Endothelial cell of umbilical vein (primary cell): ENCODE results near the gene CBFB. TPM values are rescaled to one million over a fixed set of nuclear protein-coding genes. Genes with fewer than 3 reads are reported as not detected.

Source experiments
- BruUV-seq: library from RNA; stranded (reverse); fragments of 400-500 nt; replicated peaks from 2 replicates; lab custom pipeline; 2021; lab: Mats Ljungman, UMichigan
- CTCF ChIA-PET: fragments of 300-600, 350-600 bp; sonication (Branson Sonifier 250); formaldehyde crosslinking; loops from one replicate; lab custom pipeline; 2021; ENCODE audit warnings: antibody characterized with exemption, inconsistent platforms; lab: Charles Lee
- POLR2A ChIA-PET: fragments of 300-600, 350-600 bp; sonication (Branson Sonifier 250); formaldehyde crosslinking; loops from one replicate; lab custom pipeline; 2021; ENCODE audit warnings: antibody characterized with exemption, inconsistent platforms; lab: Charles Lee
- DNase-seq: peaks from one replicate; pipeline ENCODE4 v3.0.0-alpha.2; 2011; ENCODE audit warnings: low read depth, low spot score
- FAIRE-seq: peaks from 2 replicates; lab custom pipeline; 2011; peaks lifted over from hg19 to GRCh38; lab: Jason Lieb, UNC
- H2AFZ ChIP-seq: 2 replicates; pipeline ENCODE4 v1.6.0; 2012; ENCODE audit warnings: low read depth, low read length, control low read depth, inconsistent platforms
- H3K27ac ChIP-seq: 2 replicates; pipeline ENCODE4 v1.5.1; 2011; ENCODE audit warnings: low read depth, mild to moderate bottlenecking, control low read depth, low read length, moderate library complexity; ENCODE audit not compliant: insufficient read depth
- H3K27me3 ChIP-seq, 2 experiments: 2 replicates each; pipeline versions ENCODE4 v1.6.0 to v1.6.1; 2011; ENCODE audit warnings: low read length in 2 of 2, mixed read lengths in 1 of 2; ENCODE audit not compliant: control insufficient read depth in 2 of 2, insufficient read depth in 2 of 2
- H3K36me3 ChIP-seq, 2 experiments: 2 replicates in 1 of 2; 3 replicates in 1 of 2; pipeline ENCODE4 v1.5.1; 2011; ENCODE audit warnings: low read length in 2 of 2, mild to moderate bottlenecking in 1 of 2, moderate library complexity in 1 of 2; ENCODE audit not compliant: control insufficient read depth in 2 of 2, insufficient read depth in 2 of 2; ENCODE audit errors: extremely low read depth in 1 of 2
- H3K4me1 ChIP-seq: 3 replicates; pipeline ENCODE4 v1.5.1; 2011; ENCODE audit warnings: mild to moderate bottlenecking, low read length; ENCODE audit not compliant: control insufficient read depth, insufficient read depth; ENCODE audit errors: extremely low read depth
- H3K4me2 ChIP-seq: 2 replicates; pipeline ENCODE4 v1.6.1; 2011; ENCODE audit warnings: low read length, control low read depth, mixed read lengths; ENCODE audit not compliant: insufficient read depth
- H3K4me3 ChIP-seq, 3 experiments: fragments of 200-600 bp in 1 of 3; sonication (generic), shearing (Covaris generic) in 1 of 3; replicated peaks in 1 of 3; 2 replicates each; pipeline ENCODE4 v1.5.1; 2011 to 2016; ENCODE audit warnings: control low read depth in 3 of 3, low read length in 3 of 3, mild to moderate bottlenecking in 2 of 3, inconsistent platforms in 1 of 3, low read depth in 1 of 3, moderate library complexity in 1 of 3; ENCODE audit not compliant: insufficient read depth in 1 of 3
- H3K79me2 ChIP-seq: 2 replicates; pipeline ENCODE4 v1.6.0; 2012; ENCODE audit warnings: low read length, inconsistent platforms; ENCODE audit not compliant: control insufficient read depth, insufficient read depth
- H3K9ac ChIP-seq: replicated peaks from 2 replicates; pipeline ENCODE3; 2011; ENCODE audit warnings: low read length, control low read depth; ENCODE audit not compliant: insufficient read depth; ENCODE audit errors: extremely low read depth
- H3K9me1 ChIP-seq: replicated peaks from 3 replicates; pipeline ENCODE4 v1.6.0; 2011; ENCODE audit warnings: mild to moderate bottlenecking, low read length; ENCODE audit not compliant: control insufficient read depth, insufficient read depth; ENCODE audit errors: extremely low read depth
- H3K9me3 ChIP-seq: replicated peaks from 2 replicates; pipeline ENCODE4 v1.5.1; 2012; ENCODE audit warnings: low read length, inconsistent platforms; ENCODE audit not compliant: control insufficient read depth, insufficient read depth
- H4K20me1 ChIP-seq: replicated peaks from 2 replicates; pipeline ENCODE3; 2011; ENCODE audit warnings: mild to moderate bottlenecking, low read length; ENCODE audit not compliant: control insufficient read depth, insufficient read depth; ENCODE audit errors: extremely low read depth
- CTCF ChIP-seq, 2 donors: IDR thresholded peaks; 1 replicate in 1 of 2; 2 replicates in 1 of 2; pipeline ENCODE4 v1.5.1; 2011; ENCODE audit warnings: low read length in 2 of 2, mild to moderate bottlenecking in 2 of 2, moderate library complexity in 2 of 2, control low read depth in 1 of 2, inconsistent platforms in 1 of 2, low read depth in 1 of 2; ENCODE audit not compliant: insufficient read depth in 1 of 2; ENCODE audit errors: extremely low read depth in 1 of 2
- EZH2 ChIP-seq: IDR thresholded peaks from 2 replicates; pipeline ENCODE4 v1.6.1; 2012; ENCODE audit warnings: borderline replicate concordance, low read depth, mild to moderate bottlenecking, moderate library complexity, low read length, inconsistent platforms; ENCODE audit not compliant: severe bottlenecking
- FOS ChIP-seq: IDR thresholded peaks from 2 replicates; pipeline ENCODE4 v1.6.1; 2011; ENCODE audit warnings: mild to moderate bottlenecking, low read length, moderate library complexity, borderline replicate concordance; ENCODE audit not compliant: insufficient read depth
- GATA2 ChIP-seq: IDR thresholded peaks from 2 replicates; pipeline ENCODE4 v1.7.0; 2011; ENCODE audit warnings: low read depth, mild to moderate bottlenecking, moderate library complexity, mixed read lengths, low read length; ENCODE audit not compliant: insufficient read length, insufficient read depth
- JUN ChIP-seq: IDR thresholded peaks from 2 replicates; pipeline ENCODE4 v1.6.1; 2011; ENCODE audit warnings: borderline replicate concordance, low read depth; ENCODE audit not compliant: insufficient read length, insufficient read depth
- MYC ChIP-seq: IDR thresholded peaks from one replicate; pipeline ENCODE4 v1.6.1; 2011; ENCODE audit warnings: mild to moderate bottlenecking, low read depth, low read length
- POLR2A ChIP-seq: IDR thresholded peaks from 2 replicates; pipeline ENCODE4 v1.6.1; 2012; ENCODE audit warnings: low read depth, mild to moderate bottlenecking, control low read depth, low read length
- POLR2AphosphoS5 ChIP-seq: IDR thresholded peaks from 2 replicates; pipeline ENCODE4 v1.6.1; 2012; ENCODE audit warnings: low read depth, mild to moderate bottlenecking, control low read depth, low read length, moderate library complexity; ENCODE audit not compliant: insufficient read depth
- dilution Hi-C: fragments of 300-500 bp; cut with MboI; formaldehyde crosslinking; loops from one replicate; pipeline ENCODE4 v1.15.0; 2019; ENCODE audit warnings: low sequenced_read_pairs; ENCODE audit not compliant: extremely low pct_ligation_motif_present
- intact Hi-C: fragments of 100-400 bp; cut with micrococcal nuclease; formaldehyde crosslinking; loops from one replicate; pipeline ENCODE4 v1.10.0; 2022
- polyA plus RNA-seq, 4 experiments: library from polyadenylated mRNA; depleted of rRNA in 3 of 4; stranded (reverse) in 3 of 4; unstranded in 1 of 4; fragments of >200 nt; gene quantifications; 2 replicates each; pipeline versions ENCODE4 v1.2.1 to v1.2.3, GENCODE V29; 2011 to 2012; ENCODE audit warnings: missing spikeins in 1 of 4
- total RNA-seq: library from RNA; stranded (reverse); gene quantifications from 2 replicates; pipeline ENCODE4 v1.2.3, GENCODE V29; 2021
- TF ChIP-seq, protein P1 (sequence below): IDR thresholded peaks from 2 replicates; pipeline ENCODE4 v1.6.1; 2011; ENCODE audit not compliant: insufficient read depth, insufficient read length

The CBFB gene
- total and polyA plus RNA-seq, 2 donors (not counting 3 experiments of a cell fraction or from before 2014, with no cell fraction given), result 27.8 to 103 TPM

DNA sequence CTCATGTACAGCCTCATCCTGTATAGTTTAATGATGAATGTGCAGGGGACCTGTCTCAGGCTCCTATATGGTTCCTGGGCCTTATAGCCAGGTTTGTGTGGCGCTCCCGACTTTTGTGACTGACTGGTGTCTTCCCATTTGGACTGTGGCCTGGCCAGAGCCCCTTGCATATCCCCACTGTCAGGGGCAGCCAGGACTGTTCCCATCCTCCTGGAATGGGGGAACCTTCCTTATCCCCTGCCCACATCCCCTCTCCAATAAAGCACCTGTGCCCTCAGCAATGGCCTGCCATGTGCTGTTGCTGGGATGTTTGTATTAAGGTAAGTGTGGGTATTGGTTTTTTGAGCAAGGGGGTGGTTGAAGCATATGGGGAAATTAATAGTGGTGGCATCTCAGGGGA lies 119.3 kb downstream of the CBFB start:
- no peak for FAIRE-seq
- ChIA-PET POLR2A (no interaction called here), CTCF (interaction anchor here (1.0 to 1.5 kb wide), 2 partner anchors 37 to 66 kb away, joined by 3 to 4 read pairs; no protein-coding TSS in a partner anchor)
- dilution Hi-C loops, result no loop called here
- intact Hi-C loops, result no loop called here
- H3K9me1 ChIP-seq, result no peaks in the 10 kb centered on the region
- peaks cover 3% of the 10 kb centered on the region for H3K4me1 ChIP-seq
- no peak overlapping the region for H3K27ac ChIP-seq
- H3K27me3 ChIP-seq, result peaks cover 0 to 5% of the 10 kb centered on the region in 2 experiments
- TF ChIP-seq GATA2 (no peak), POLR2AphosphoS5 (no peak), POLR2A (no peak), MYC (no peak), JUN (no peak), CTCF (IDR thresholded peaks at IDR 0.05; ENCODE audit: extremely low read depth in 1 of 2, insufficient read depth in 1 of 2, low read depth in 1 of 2, low read length in 2 of 2) (no peak), EZH2 (no peak), FOS (no peak)
- TF ChIP-seq, protein P1, sequence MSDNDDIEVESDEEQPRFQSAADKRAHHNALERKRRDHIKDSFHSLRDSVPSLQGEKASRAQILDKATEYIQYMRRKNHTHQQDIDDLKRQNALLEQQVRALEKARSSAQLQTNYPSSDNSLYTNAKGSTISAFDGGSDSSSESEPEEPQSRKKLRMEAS, result no peak
- no peaks in the 10 kb centered on the region for H3K9me3 ChIP-seq
- no peak for DNase-seq
- peaks cover 2 to 37% of the 10 kb centered on the region in 2 experiments for H3K36me3 ChIP-seq
- no peaks in the 10 kb centered on the region for H4K20me1 ChIP-seq
- no TSS peak for BruUV-seq
- H3K79me2 ChIP-seq, result no peaks in the 10 kb centered on the region
- H2AFZ ChIP-seq, result no peak overlapping the region
- no peak overlapping the region for H3K9ac ChIP-seq
- H3K4me2 ChIP-seq, result no peak overlapping the region
- no peak overlapping the region for H3K4me3 ChIP-seq
